HCT116 (cell line): Measurements from ENCODE around the gene CPNE2. TPM values are rescaled to one million over a fixed set of nuclear protein-coding genes. Genes with fewer than 3 reads are reported as not detected.

Experiments used
- ATAC-seq: fragments of 200-7000 bp; cut with Tn5 transposase; 2 replicates; pipeline ENCODE4 v1.9.1; 2020; ENCODE audit warnings: mild to moderate bottlenecking, moderate library complexity
- BruUV-seq: library from RNA; stranded (reverse); fragments of 400-500 nt; replicated peaks from 2 replicates; lab custom pipeline; 2021; lab: Mats Ljungman, UMichigan
- CTCF ChIA-PET: fragments of 300-600 bp; sonication (Branson Sonifier 250); formaldehyde crosslinking; loops from one replicate; lab custom pipeline; 2021; ENCODE audit warnings: antibody characterized with exemption; lab: Charles Lee
- POLR2A ChIA-PET: fragments of 300-600, 350-600 bp; sonication (Branson Sonifier 250); formaldehyde crosslinking; loops from one replicate; lab custom pipeline; 2021; ENCODE audit warnings: antibody characterized with exemption; lab: Charles Lee
- RAD21 ChIA-PET, 2 experiments: fragments of 300-600 bp; sonication (Branson Sonifier 250); formaldehyde crosslinking; loops; one replicate each; lab custom pipeline; 2023; ENCODE audit warnings: low total read pairs in 2 of 2; ENCODE audit not compliant: uncharacterized antibody in 2 of 2, unreplicated experiment in 2 of 2, low non-redundant PET in 1 of 2; lab: Charles Lee
- DNase-seq: peaks from one replicate; pipeline ENCODE4 v3.0.0-alpha.2; 2010; ENCODE audit warnings: low read depth, low spot score
- H2AFZ ChIP-seq: fragments of 200-600 bp; shearing (Covaris generic), sonication (generic); 2 replicates; pipeline ENCODE4 v1.6.1; 2017; ENCODE audit warnings: low read depth, mixed run types, mixed read lengths, antibody characterized with exemption, low read length; ENCODE audit not compliant: poor library complexity, severe bottlenecking
- H3K27ac ChIP-seq: 2 replicates; pipeline ENCODE4 v1.5.1; 2012; ENCODE audit warnings: low read depth, low read length
- H3K27me3 ChIP-seq: fragments of 200-600 bp; sonication (generic); 2 replicates; pipeline ENCODE4 v1.6.1; 2016; ENCODE audit warnings: mixed run types, low read length, mixed read lengths; ENCODE audit not compliant: insufficient read depth
- H3K36me3 ChIP-seq, 2 experiments: fragments of 200-500 bp in 1 of 2; fragments of 200-600 bp in 1 of 2; sonication (Bioruptor generic) in 1 of 2; sonication (generic) in 1 of 2; 2 replicates each; pipeline versions ENCODE4 v1.5.1 to v1.6.1; 2014 to 2016; ENCODE audit warnings: low read length in 2 of 2, inconsistent platforms in 1 of 2, mixed read lengths in 1 of 2, mixed run types in 1 of 2; ENCODE audit not compliant: insufficient read depth in 2 of 2, control insufficient read depth in 1 of 2
- H3K4me1 ChIP-seq, 2 experiments: fragments of 200-600 bp in 1 of 2; sonication (generic) in 1 of 2; 2 replicates each; pipeline versions ENCODE4 v1.5.1 to v1.6.1; 2012 to 2017; ENCODE audit warnings: low read length in 2 of 2, inconsistent platforms in 1 of 2, mild to moderate bottlenecking in 1 of 2, mixed read lengths in 1 of 2, mixed run types in 1 of 2, moderate library complexity in 1 of 2; ENCODE audit not compliant: insufficient read depth in 2 of 2, control insufficient read depth in 1 of 2
- H3K4me2 ChIP-seq: fragments of 200-600 bp; sonication (generic); 2 replicates; pipeline ENCODE4 v1.6.1; 2017; ENCODE audit warnings: mixed run types, low read length, mixed read lengths
- H3K4me3 ChIP-seq, 2 experiments: fragments of 200-600 bp in 1 of 2; sonication (generic) in 1 of 2; replicated peaks in 1 of 2; 2 replicates each; pipeline ENCODE4 v1.5.1; 2011 to 2016; ENCODE audit warnings: low read length in 2 of 2, control low read depth in 1 of 2, low read depth in 1 of 2, mild to moderate bottlenecking in 1 of 2, mixed read lengths in 1 of 2, mixed run types in 1 of 2
- H3K79me2 ChIP-seq: fragments of 200-600 bp; sonication (generic); 2 replicates; pipeline ENCODE4 v1.6.1; 2017; ENCODE audit warnings: mild to moderate bottlenecking, mixed run types, low read length, moderate library complexity, mixed read lengths; ENCODE audit not compliant: insufficient read depth
- H3K9ac ChIP-seq: fragments of 200-600 bp; sonication (generic); 2 replicates; pipeline ENCODE4 v1.6.1; 2016; ENCODE audit warnings: low read length, mixed read lengths
- H3K9me2 ChIP-seq: fragments of 200-600 bp; sonication (generic), shearing (Covaris generic); 2 replicates; pipeline ENCODE4 v1.6.1; 2017; ENCODE audit warnings: mixed run types, mild to moderate bottlenecking, moderate library complexity; ENCODE audit not compliant: insufficient read depth
- H3K9me3 ChIP-seq, 2 experiments: fragments of 200-500 bp in 1 of 2; fragments of 200-600 bp in 1 of 2; sonication (Bioruptor generic) in 1 of 2; sonication (generic) in 1 of 2; 2 replicates each; pipeline ENCODE4 v1.6.1; 2014 to 2017; ENCODE audit warnings: low read length in 2 of 2, mixed read lengths in 2 of 2, inconsistent platforms in 1 of 2, low read depth in 1 of 2, mild to moderate bottlenecking in 1 of 2, mixed run types in 1 of 2, moderate library complexity in 1 of 2; ENCODE audit not compliant: control insufficient read depth in 1 of 2, insufficient read depth in 1 of 2
- H4K20me1 ChIP-seq: fragments of 200-600 bp; sonication (generic), shearing (Covaris generic); 2 replicates; pipeline ENCODE4 v1.6.1; 2017; ENCODE audit warnings: mixed run types, mild to moderate bottlenecking, moderate library complexity; ENCODE audit not compliant: insufficient read depth
- ELF1 ChIP-seq: IDR thresholded peaks from 2 replicates; pipeline ENCODE4 v1.6.1; 2012; ENCODE audit warnings: low read depth, borderline replicate concordance
- EZH2 ChIP-seq: fragments of 200-600 bp; sonication (generic); IDR thresholded peaks from 2 replicates; pipeline ENCODE4 v1.6.1; 2017; ENCODE audit warnings: antibody characterized with exemption, mixed run types
- EZH2phosphoT487 ChIP-seq: fragments of 200-600 bp; IDR thresholded peaks from 2 replicates; pipeline ENCODE4 v1.6.1; 2018; ENCODE audit warnings: antibody characterized with exemption, borderline replicate concordance
- MAX ChIP-seq: IDR thresholded peaks from 2 replicates; pipeline ENCODE4 v1.6.1; 2012
- POLR2A ChIP-seq: IDR thresholded peaks from 2 replicates; pipeline ENCODE4 v1.7.0; 2011; ENCODE audit warnings: borderline replicate concordance; ENCODE audit not compliant: insufficient read depth, insufficient read length; ENCODE audit errors: extremely low read depth
- POLR2AphosphoS5 ChIP-seq: IDR thresholded peaks from 2 replicates; pipeline ENCODE4 v1.6.1; 2011; ENCODE audit warnings: mild to moderate bottlenecking, low read depth, low read length, moderate library complexity
- SIN3A ChIP-seq: IDR thresholded peaks from 2 replicates; pipeline ENCODE4 v1.6.1; 2012; ENCODE audit warnings: low read depth
- SP1 ChIP-seq: IDR thresholded peaks from 2 replicates; pipeline ENCODE4 v1.6.1; 2012; ENCODE audit warnings: low read depth
- TCF7L2 ChIP-seq: IDR thresholded peaks from 2 replicates; pipeline ENCODE4 v1.7.0; 2011; ENCODE audit warnings: borderline replicate concordance, inconsistent platforms; ENCODE audit not compliant: insufficient read depth, insufficient read length; ENCODE audit errors: extremely low read depth
- ZBTB33 ChIP-seq: IDR thresholded peaks from 2 replicates; pipeline ENCODE4 v1.6.1; 2011; ENCODE audit warnings: mild to moderate bottlenecking, low read length, moderate library complexity; ENCODE audit not compliant: insufficient replicate concordance; ENCODE audit errors: extremely low read depth
- intact Hi-C: fragments of 100-400 bp; cut with micrococcal nuclease; formaldehyde crosslinking; loops from 2 replicates; pipeline ENCODE4 v1.10.0; 2022
- total RNA-seq: library from RNA; stranded (reverse); gene quantifications from one replicate; pipeline ENCODE4 v1.2.1, GENCODE V29; 2021; ENCODE audit not compliant: unreplicated experiment

CPNE2 gene
- total RNA-seq, 1 experiment from 2014 or later = 31.2 TPM

GRCh38 chr16:57091200-57091974 is 996 bp upstream of the CPNE2 start:
- Histone ChIP-seq H4K20me1 (no peaks in the 10 kb centered on the region), H3K36me3 (no peaks in the 10 kb centered on the region), H3K4me1 (peaks cover 20 to 25% of the 10 kb centered on the region in 2 experiments), H3K27ac (peak overlapping the region; percentile 87), H3K9me3 (no peaks in the 10 kb centered on the region), H3K79me2 (peaks cover 20% of the 10 kb centered on the region; the same call in 1 of the 2 replicates), H3K9me2 (no peaks in the 10 kb centered on the region), H3K4me3 (peak overlapping the region; percentile 51 to 70), H2AFZ (no peak overlapping the region), H3K4me2 (peak overlapping the region; percentile 98), H3K27me3 (no peaks in the 10 kb centered on the region), H3K9ac (peak overlapping the region; percentile 69)
- ChIA-PET RAD21 (no interaction called here), POLR2A (interaction anchor here (0.9 kb wide), 1 partner anchor 12 kb away, joined by 3 read pairs; no protein-coding TSS in a partner anchor), CTCF (interaction anchor here (0.6 to 2.3 kb wide), 6 partner anchors 9 to 1318 kb away, joined by 3 to 8 read pairs (median 4); no protein-coding TSS in a partner anchor)
- TF ChIP-seq POLR2AphosphoS5 = 0 out of 2 replicates have a peak, but pooled peaks have one; percentile 12
- peak; percentile 79 for TF ChIP-seq TCF7L2
- TF ChIP-seq SP1 = no peak
- TF ChIP-seq POLR2A = no peak
- no peak for TF ChIP-seq EZH2
- TF ChIP-seq EZH2phosphoT487 = no peak
- no peak for TF ChIP-seq ELF1
- no peak for TF ChIP-seq SIN3A
- no peak for TF ChIP-seq ZBTB33
- TF ChIP-seq MAX = no peak
- DNase-seq = peak; percentile 32
- intact Hi-C loops = no loop called here
- TSS peak; percentile 82 for BruUV-seq
- ATAC-seq = peak; percentile 67
